OCI-LY1 (cell line): ENCODE measurements around the gene DPP6.

Source experiments
- H2AFZ ChIP-seq: fragments of 200-600 bp; sonication (generic), shearing (Covaris generic); 2 replicates; pipeline ENCODE4 v1.6.0; 2014; ENCODE audit warnings: antibody characterized with exemption, mild to moderate bottlenecking, low read length
- H3F3A ChIP-seq: fragments of 200-600 bp; sonication (generic), shearing (Covaris generic); 2 replicates; pipeline ENCODE4 v1.6.0; 2014; ENCODE audit warnings: mild to moderate bottlenecking, antibody characterized with exemption, low read length, moderate library complexity; ENCODE audit not compliant: insufficient read depth
- H3K27ac ChIP-seq: fragments of 200-600 bp; sonication (generic); 2 replicates; pipeline ENCODE4 v1.5.1; 2014; ENCODE audit warnings: low read length, mixed run types, mild to moderate bottlenecking, low read depth; ENCODE audit not compliant: poor library complexity, severe bottlenecking
- H3K27me3 ChIP-seq: fragments of 200-600 bp; sonication (generic); 2 replicates; pipeline ENCODE4 v1.6.0; 2014; ENCODE audit warnings: antibody characterized with exemption, mild to moderate bottlenecking, low read length, moderate library complexity; ENCODE audit not compliant: insufficient read depth
- H3K36me3 ChIP-seq: fragments of 200-600 bp; sonication (generic); 2 replicates; pipeline ENCODE4 v1.6.1; 2014; ENCODE audit warnings: mild to moderate bottlenecking, antibody characterized with exemption, low read length, moderate library complexity, mixed read lengths; ENCODE audit not compliant: insufficient read depth
- H3K4me1 ChIP-seq: fragments of 200-600 bp; sonication (generic); 2 replicates; pipeline ENCODE4 v1.5.1; 2014; ENCODE audit warnings: mild to moderate bottlenecking, low read length, moderate library complexity; ENCODE audit not compliant: insufficient read depth, severe bottlenecking
- H3K4me2 ChIP-seq: fragments of 200-600 bp; sonication (generic), shearing (Covaris generic); 2 replicates; pipeline ENCODE4 v1.6.1; 2014; ENCODE audit warnings: low read length
- H3K4me3 ChIP-seq: fragments of 200-600 bp; sonication (generic); 2 replicates; pipeline ENCODE4 v1.5.1; 2014; ENCODE audit warnings: low read length, low read depth, mild to moderate bottlenecking, mixed read lengths; ENCODE audit not compliant: poor library complexity, severe bottlenecking
- H3K79me2 ChIP-seq: fragments of 200-600 bp; shearing (Covaris generic); 2 replicates; pipeline ENCODE4 v1.6.1; 2016; ENCODE audit warnings: mixed run types, low read length, mixed read lengths; ENCODE audit not compliant: insufficient read depth
- H3K9ac ChIP-seq: fragments of 200-600 bp; sonication (generic), shearing (Covaris generic); 2 replicates; pipeline ENCODE4 v1.6.1; 2014; ENCODE audit warnings: mild to moderate bottlenecking, low read length, mixed read lengths
- H3K9me2 ChIP-seq: fragments of 200-600 bp; sonication (generic), shearing (Covaris generic); 2 replicates; pipeline ENCODE4 v1.6.1; 2014; ENCODE audit warnings: low read depth, mild to moderate bottlenecking, low read length, mixed read lengths
- H3K9me3 ChIP-seq: fragments of 200-600 bp; shearing (Covaris generic); 2 replicates; pipeline ENCODE4 v1.6.1; 2014; ENCODE audit warnings: low read length, mixed read lengths
- H4K20me1 ChIP-seq: fragments of 200-600 bp; sonication (generic), shearing (Covaris generic); 2 replicates; pipeline ENCODE4 v1.6.0; 2016; ENCODE audit warnings: mild to moderate bottlenecking, low read length; ENCODE audit not compliant: insufficient read depth
- CTCF ChIP-seq: fragments of 200-600 bp; sonication (generic), shearing (Covaris generic); IDR thresholded peaks from 2 replicates; pipeline ENCODE4 v1.5.1; 2017; ENCODE audit warnings: mild to moderate bottlenecking, antibody characterized with exemption, low read length, moderate library complexity, mixed read lengths
- EZH2 ChIP-seq: fragments of 200-600 bp; sonication (generic), shearing (Covaris generic); IDR thresholded peaks from 2 replicates; pipeline ENCODE4 v1.8.0; 2017; ENCODE audit warnings: borderline replicate concordance, mixed run types, mild to moderate bottlenecking, antibody characterized with exemption, low read length, moderate library complexity, mixed read lengths

DPP6 gene

GRCh38 chr7:154532771-154533170, 480.6 kb downstream of the DPP6 start:
- no peaks in the 10 kb centered on the region for H3K9me3 ChIP-seq
- H3F3A ChIP-seq = no peaks in the 10 kb centered on the region
- H3K4me3 ChIP-seq = no peak overlapping the region
- H3K9me2 ChIP-seq = no peaks in the 10 kb centered on the region; the same call in 1 of the 2 replicates
- no peaks in the 10 kb centered on the region for H3K27me3 ChIP-seq
- H3K27ac ChIP-seq = no peak overlapping the region
- H4K20me1 ChIP-seq = no peaks in the 10 kb centered on the region
- H3K4me2 ChIP-seq = no peak overlapping the region
- no peaks in the 10 kb centered on the region for H3K79me2 ChIP-seq
- TF ChIP-seq EZH2 = no peak
- no peaks in the 10 kb centered on the region for H3K4me1 ChIP-seq
- H2AFZ ChIP-seq = no peak overlapping the region
- no peaks in the 10 kb centered on the region for H3K36me3 ChIP-seq
- no peak overlapping the region for H3K9ac ChIP-seq

DNA sequence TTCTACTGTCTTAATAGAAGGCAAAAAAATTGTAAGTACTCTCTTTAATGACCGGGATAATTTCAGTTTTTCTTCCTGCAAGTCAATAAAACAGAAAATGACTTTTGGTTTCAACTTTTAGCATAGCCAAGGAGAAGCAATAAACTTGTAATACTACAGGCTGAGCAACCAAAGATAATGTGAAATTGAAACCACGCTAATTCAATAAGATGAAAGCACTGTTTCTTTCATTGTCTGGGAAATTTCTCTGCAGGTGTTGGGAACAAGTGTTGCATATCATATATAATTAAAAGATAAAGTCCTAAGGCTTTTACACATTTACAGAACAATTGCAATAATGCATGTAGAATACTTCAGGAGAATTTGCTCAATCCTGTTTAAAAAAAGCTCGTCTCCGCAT, 488.4 kb downstream of the DPP6 start:
- no peak overlapping the region for H3K9ac ChIP-seq
- no peak overlapping the region for H3K4me2 ChIP-seq
- no peaks in the 10 kb centered on the region for H4K20me1 ChIP-seq

DNA sequence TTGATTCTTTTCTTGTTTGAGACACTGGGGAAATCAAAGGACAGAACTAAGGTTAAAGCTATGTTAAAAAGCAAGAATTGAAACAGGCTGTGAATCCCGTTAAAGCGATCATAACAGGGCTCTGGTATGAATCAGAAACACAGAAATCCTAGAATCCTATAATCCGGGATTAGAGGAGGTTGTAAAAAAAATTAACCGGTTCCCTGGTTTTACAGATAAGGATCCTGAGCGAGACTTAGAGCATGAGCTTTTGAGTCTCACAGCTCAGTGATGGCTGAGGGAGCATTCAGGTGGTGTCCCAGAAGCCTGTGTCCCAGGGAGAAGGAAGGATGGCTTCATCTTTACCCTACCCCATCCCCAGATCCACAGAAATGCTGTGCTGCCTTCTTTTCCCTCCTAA, 489.4 kb downstream of the DPP6 start:
- H3K9me3 ChIP-seq = no peaks in the 10 kb centered on the region
- no peak overlapping the region for H2AFZ ChIP-seq
- no peaks in the 10 kb centered on the region for H3K4me1 ChIP-seq
- no peak overlapping the region for H3K4me3 ChIP-seq
- no peak overlapping the region for H3K9ac ChIP-seq
- no peaks in the 10 kb centered on the region for H3K27me3 ChIP-seq
- no peak overlapping the region for H3K27ac ChIP-seq
- no peaks in the 10 kb centered on the region for H3F3A ChIP-seq
- no peaks in the 10 kb centered on the region for H4K20me1 ChIP-seq
- H3K79me2 ChIP-seq = no peaks in the 10 kb centered on the region
- TF ChIP-seq EZH2 (no peak), CTCF (no peak)
- H3K9me2 ChIP-seq = no peaks in the 10 kb centered on the region
- H3K4me2 ChIP-seq = no peak overlapping the region
- H3K36me3 ChIP-seq = no peaks in the 10 kb centered on the region

More for the DNA sequence above, 488.4 kb downstream of the DPP6 start:
- H3K36me3 ChIP-seq = no peaks in the 10 kb centered on the region
- no peaks in the 10 kb centered on the region for H3K27me3 ChIP-seq
- no peaks in the 10 kb centered on the region for H3K9me3 ChIP-seq
- no peak overlapping the region for H3K27ac ChIP-seq
- H2AFZ ChIP-seq = no peak overlapping the region
- H3K9me2 ChIP-seq = no peaks in the 10 kb centered on the region
- no peaks in the 10 kb centered on the region for H3K4me1 ChIP-seq
- no peaks in the 10 kb centered on the region for H3K79me2 ChIP-seq
- H3F3A ChIP-seq = no peaks in the 10 kb centered on the region
- no peak for TF ChIP-seq EZH2
- no peak for TF ChIP-seq CTCF
- H3K4me3 ChIP-seq = no peak overlapping the region

- H3K79me2 ChIP-seq = no peaks in the 10 kb centered on the region
- H3K27me3 ChIP-seq = no peaks in the 10 kb centered on the region
- no peaks in the 10 kb centered on the region for H3K9me2 ChIP-seq
- H3K4me1 ChIP-seq = no peaks in the 10 kb centered on the region
- no peaks in the 10 kb centered on the region for H3K36me3 ChIP-seq
- no peaks in the 10 kb centered on the region for H3F3A ChIP-seq
- H3K4me3 ChIP-seq = no peak overlapping the region
- H3K4me2 ChIP-seq = no peak overlapping the region
- no peaks in the 10 kb centered on the region for H3K9me3 ChIP-seq
- H2AFZ ChIP-seq = no peak overlapping the region
- TF ChIP-seq EZH2 = no peak
- TF ChIP-seq CTCF = no peak
- H4K20me1 ChIP-seq = no peaks in the 10 kb centered on the region
- no peak overlapping the region for H3K27ac ChIP-seq
- H3K9ac ChIP-seq = no peak overlapping the region
Measured at GRCh38 chr7:154546946-154547587, 494.9 kb downstream of the DPP6 start.
